Measurements from ENCODE around the gene C10orf90.
"Not testable (repeated sequence)": the region's sequence is repeated elsewhere in the genome, so short reads cannot be mapped to it uniquely, and the experiment has no call there.

The C10orf90 gene

GRCh38 chr10:126380352-126381076 is 290.0 kb downstream of the C10orf90 start:
- no peaks in the 10 kb centered on the region for H3K36me3 ChIP-seq (ENCODE audit: insufficient read depth, low read length)
- H3K4me1 ChIP-seq (ENCODE audit: insufficient read depth, low read length, poor library complexity, severe bottlenecking): no peaks in the 10 kb centered on the region
- 0 out of 2 replicates have a peak, but pooled peaks cover 3% of the 10 kb centered on the region for H3K9me3 ChIP-seq (ENCODE audit: insufficient read depth, low read depth, low read length)
- no peaks in the 10 kb centered on the region for H3K79me2 ChIP-seq (ENCODE audit: insufficient read depth, low read length)
- H3K4me3 ChIP-seq (ENCODE audit: low read length, poor library complexity, severe bottlenecking): no peak overlapping the region
- no peaks in the 10 kb centered on the region for H3F3A ChIP-seq (ENCODE audit: low read depth)
- no peak overlapping the region for H3K9ac ChIP-seq (ENCODE audit: low read depth, low read length, poor library complexity, severe bottlenecking)
- no peaks in the 10 kb centered on the region for H3K27me3 ChIP-seq (ENCODE audit: insufficient read depth, low read length, poor library complexity, severe bottlenecking)
- H3K9me2 ChIP-seq (replicated peaks; ENCODE audit: low read depth, low read length): no peaks in the 10 kb centered on the region
- TF ChIP-seq EZH2phosphoT487 (IDR thresholded peaks at IDR 0.05; ENCODE audit: borderline replicate concordance): no peak
- no peak overlapping the region for H3K4me2 ChIP-seq (ENCODE audit: low read depth, low read length, poor library complexity, severe bottlenecking)
- H2AFZ ChIP-seq (ENCODE audit: low read length): no peak overlapping the region
- no peaks in the 10 kb centered on the region for H4K20me1 ChIP-seq (ENCODE audit: insufficient read depth, low read length, poor library complexity, severe bottlenecking)

- not testable (repeated sequence) for H3F3A ChIP-seq (ENCODE audit: low read depth); H4K20me1 ChIP-seq (ENCODE audit: insufficient read depth, low read length, poor library complexity, severe bottlenecking); H3K27me3 ChIP-seq (ENCODE audit: insufficient read depth, low read length, poor library complexity, severe bottlenecking); H3K9me2 ChIP-seq (replicated peaks; ENCODE audit: low read depth, low read length); H3K4me1 ChIP-seq (ENCODE audit: insufficient read depth, low read length, poor library complexity, severe bottlenecking); H3K9me3 ChIP-seq (ENCODE audit: insufficient read depth, low read depth, low read length); H3K4me3 ChIP-seq (ENCODE audit: low read length, poor library complexity, severe bottlenecking); H3K79me2 ChIP-seq (ENCODE audit: insufficient read depth, low read length); H2AFZ ChIP-seq (ENCODE audit: low read length); H3K4me2 ChIP-seq (ENCODE audit: low read depth, low read length, poor library complexity, severe bottlenecking); H3K36me3 ChIP-seq (ENCODE audit: insufficient read depth, low read length); H3K9ac ChIP-seq (ENCODE audit: low read depth, low read length, poor library complexity, severe bottlenecking)
Measured at GRCh38 chr10:126379166-126379565, 291.3 kb downstream of the C10orf90 start.

DNA sequence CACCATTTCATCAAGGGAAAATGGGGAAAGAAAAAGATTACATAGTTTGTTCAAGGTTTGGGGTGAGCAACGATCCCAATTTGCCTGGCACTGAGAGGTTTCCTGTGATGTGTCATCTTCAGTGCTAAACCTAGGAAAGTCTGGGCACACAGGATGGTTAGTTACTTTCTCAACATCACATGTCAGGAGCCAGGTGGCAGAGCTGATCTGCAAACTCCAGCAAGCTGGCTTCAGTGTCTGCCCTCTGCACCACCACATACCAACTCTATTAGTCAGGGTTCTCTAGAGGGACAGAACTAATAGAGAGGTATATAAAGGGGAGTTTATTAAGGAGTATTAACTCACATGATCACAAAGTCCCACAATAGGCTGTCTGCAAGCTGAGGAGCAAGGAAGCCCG is 293.5 kb downstream of the C10orf90 start:
- Histone ChIP-seq H3K9ac (ENCODE audit: low read depth, low read length, poor library complexity, severe bottlenecking) (no peak overlapping the region), H3K4me2 (ENCODE audit: low read depth, low read length, poor library complexity, severe bottlenecking) (no peak overlapping the region), H3K4me3 (ENCODE audit: low read length, poor library complexity, severe bottlenecking) (no peak overlapping the region), H3K36me3 (ENCODE audit: insufficient read depth, low read length) (no peaks in the 10 kb centered on the region), H3K27me3 (ENCODE audit: insufficient read depth, low read length, poor library complexity, severe bottlenecking) (no peaks in the 10 kb centered on the region), H3F3A (ENCODE audit: low read depth) (no peaks in the 10 kb centered on the region), H3K9me3 (ENCODE audit: insufficient read depth, low read depth, low read length) (0 out of 2 replicates have a peak, but pooled peaks cover 3% of the 10 kb centered on the region), H3K79me2 (ENCODE audit: insufficient read depth, low read length) (no peaks in the 10 kb centered on the region), H3K4me1 (ENCODE audit: insufficient read depth, low read length, poor library complexity, severe bottlenecking) (no peaks in the 10 kb centered on the region), H3K9me2 (replicated peaks; ENCODE audit: low read depth, low read length) (no peaks in the 10 kb centered on the region), H2AFZ (ENCODE audit: low read length) (no peak overlapping the region), H4K20me1 (ENCODE audit: insufficient read depth, low read length, poor library complexity, severe bottlenecking) (no peaks in the 10 kb centered on the region)
- TF ChIP-seq, protein P1, sequence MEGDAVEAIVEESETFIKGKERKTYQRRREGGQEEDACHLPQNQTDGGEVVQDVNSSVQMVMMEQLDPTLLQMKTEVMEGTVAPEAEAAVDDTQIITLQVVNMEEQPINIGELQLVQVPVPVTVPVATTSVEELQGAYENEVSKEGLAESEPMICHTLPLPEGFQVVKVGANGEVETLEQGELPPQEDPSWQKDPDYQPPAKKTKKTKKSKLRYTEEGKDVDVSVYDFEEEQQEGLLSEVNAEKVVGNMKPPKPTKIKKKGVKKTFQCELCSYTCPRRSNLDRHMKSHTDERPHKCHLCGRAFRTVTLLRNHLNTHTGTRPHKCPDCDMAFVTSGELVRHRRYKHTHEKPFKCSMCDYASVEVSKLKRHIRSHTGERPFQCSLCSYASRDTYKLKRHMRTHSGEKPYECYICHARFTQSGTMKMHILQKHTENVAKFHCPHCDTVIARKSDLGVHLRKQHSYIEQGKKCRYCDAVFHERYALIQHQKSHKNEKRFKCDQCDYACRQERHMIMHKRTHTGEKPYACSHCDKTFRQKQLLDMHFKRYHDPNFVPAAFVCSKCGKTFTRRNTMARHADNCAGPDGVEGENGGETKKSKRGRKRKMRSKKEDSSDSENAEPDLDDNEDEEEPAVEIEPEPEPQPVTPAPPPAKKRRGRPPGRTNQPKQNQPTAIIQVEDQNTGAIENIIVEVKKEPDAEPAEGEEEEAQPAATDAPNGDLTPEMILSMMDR (conservative IDR thresholded peaks at IDR 0.05; ENCODE audit: low read length): no peak
- no peak for TF ChIP-seq EZH2phosphoT487 (IDR thresholded peaks at IDR 0.05; ENCODE audit: borderline replicate concordance)

- H3K4me3 ChIP-seq (ENCODE audit: low read length, poor library complexity, severe bottlenecking): no peak overlapping the region
- no peaks in the 10 kb centered on the region for H3K4me1 ChIP-seq (ENCODE audit: insufficient read depth, low read length, poor library complexity, severe bottlenecking)
- H3K36me3 ChIP-seq (ENCODE audit: insufficient read depth, low read length): no peaks in the 10 kb centered on the region
- H2AFZ ChIP-seq (ENCODE audit: low read length): no peak overlapping the region
- H3K4me2 ChIP-seq (ENCODE audit: low read depth, low read length, poor library complexity, severe bottlenecking): no peak overlapping the region
- H3K9me2 ChIP-seq (replicated peaks; ENCODE audit: low read depth, low read length): no peaks in the 10 kb centered on the region
- TF ChIP-seq EZH2phosphoT487 (IDR thresholded peaks at IDR 0.05; ENCODE audit: borderline replicate concordance): no peak
- TF ChIP-seq, protein P1 (conservative IDR thresholded peaks at IDR 0.05; ENCODE audit: low read length): no peak
- no peak overlapping the region for H3K9ac ChIP-seq (ENCODE audit: low read depth, low read length, poor library complexity, severe bottlenecking)
- H3K9me3 ChIP-seq (ENCODE audit: insufficient read depth, low read depth, low read length): 0 out of 2 replicates have a peak, but pooled peaks cover 4% of the 10 kb centered on the region
- H3F3A ChIP-seq (ENCODE audit: low read depth): no peaks in the 10 kb centered on the region
- no peaks in the 10 kb centered on the region for H3K27me3 ChIP-seq (ENCODE audit: insufficient read depth, low read length, poor library complexity, severe bottlenecking)
- no peaks in the 10 kb centered on the region for H4K20me1 ChIP-seq (ENCODE audit: insufficient read depth, low read length, poor library complexity, severe bottlenecking)
- H3K79me2 ChIP-seq (ENCODE audit: insufficient read depth, low read length): no peaks in the 10 kb centered on the region
Measured at GRCh38 chr10:126375926-126376554, 294.5 kb downstream of the C10orf90 start.
